ENCODE data around the gene CDK1.

DNA sequence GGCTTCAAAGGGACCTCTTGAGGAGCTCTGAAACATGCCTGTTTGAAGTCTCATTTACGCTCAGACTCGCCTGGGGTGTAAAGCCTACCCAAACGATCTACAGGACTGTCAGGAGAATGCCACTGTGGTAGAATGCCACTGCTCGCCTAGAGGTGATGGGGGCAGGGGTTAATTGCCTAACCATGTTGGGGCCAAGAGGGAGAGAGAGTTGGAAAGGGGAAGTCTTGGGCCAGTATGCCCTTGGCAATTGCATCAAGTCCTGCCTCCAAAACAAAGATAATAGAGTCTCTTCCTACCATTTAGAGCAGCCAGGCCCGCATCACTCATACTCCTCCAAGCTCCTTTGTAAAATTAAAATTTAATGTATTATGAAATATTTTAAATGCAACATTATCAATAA, 25.2 kb downstream of the CDK1 start:
- TF ChIP-seq CTCF (IDR thresholded peaks at IDR 0.05) (no peak), RFX5 (IDR thresholded peaks at IDR 0.05) (no peak), MYC (IDR thresholded peaks at IDR 0.05; ENCODE audit: borderline replicate concordance, low read length) (no peak), POLR2A (IDR thresholded peaks at IDR 0.05; ENCODE audit: low read length) (no peak), ESRRA (IDR thresholded peaks at IDR 0.05; ENCODE audit: borderline replicate concordance, low read length) (no peak), MAX (IDR thresholded peaks at IDR 0.05) (no peak), POLR2AphosphoS2 (conservative IDR thresholded peaks at IDR 0.05; ENCODE audit: low read length) (no peak)
- TF ChIP-seq, protein P1, sequence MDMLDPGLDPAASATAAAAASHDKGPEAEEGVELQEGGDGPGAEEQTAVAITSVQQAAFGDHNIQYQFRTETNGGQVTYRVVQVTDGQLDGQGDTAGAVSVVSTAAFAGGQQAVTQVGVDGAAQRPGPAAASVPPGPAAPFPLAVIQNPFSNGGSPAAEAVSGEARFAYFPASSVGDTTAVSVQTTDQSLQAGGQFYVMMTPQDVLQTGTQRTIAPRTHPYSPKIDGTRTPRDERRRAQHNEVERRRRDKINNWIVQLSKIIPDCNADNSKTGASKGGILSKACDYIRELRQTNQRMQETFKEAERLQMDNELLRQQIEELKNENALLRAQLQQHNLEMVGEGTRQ (IDR thresholded peaks at IDR 0.05), result no peak
- TF ChIP-seq, protein P2, sequence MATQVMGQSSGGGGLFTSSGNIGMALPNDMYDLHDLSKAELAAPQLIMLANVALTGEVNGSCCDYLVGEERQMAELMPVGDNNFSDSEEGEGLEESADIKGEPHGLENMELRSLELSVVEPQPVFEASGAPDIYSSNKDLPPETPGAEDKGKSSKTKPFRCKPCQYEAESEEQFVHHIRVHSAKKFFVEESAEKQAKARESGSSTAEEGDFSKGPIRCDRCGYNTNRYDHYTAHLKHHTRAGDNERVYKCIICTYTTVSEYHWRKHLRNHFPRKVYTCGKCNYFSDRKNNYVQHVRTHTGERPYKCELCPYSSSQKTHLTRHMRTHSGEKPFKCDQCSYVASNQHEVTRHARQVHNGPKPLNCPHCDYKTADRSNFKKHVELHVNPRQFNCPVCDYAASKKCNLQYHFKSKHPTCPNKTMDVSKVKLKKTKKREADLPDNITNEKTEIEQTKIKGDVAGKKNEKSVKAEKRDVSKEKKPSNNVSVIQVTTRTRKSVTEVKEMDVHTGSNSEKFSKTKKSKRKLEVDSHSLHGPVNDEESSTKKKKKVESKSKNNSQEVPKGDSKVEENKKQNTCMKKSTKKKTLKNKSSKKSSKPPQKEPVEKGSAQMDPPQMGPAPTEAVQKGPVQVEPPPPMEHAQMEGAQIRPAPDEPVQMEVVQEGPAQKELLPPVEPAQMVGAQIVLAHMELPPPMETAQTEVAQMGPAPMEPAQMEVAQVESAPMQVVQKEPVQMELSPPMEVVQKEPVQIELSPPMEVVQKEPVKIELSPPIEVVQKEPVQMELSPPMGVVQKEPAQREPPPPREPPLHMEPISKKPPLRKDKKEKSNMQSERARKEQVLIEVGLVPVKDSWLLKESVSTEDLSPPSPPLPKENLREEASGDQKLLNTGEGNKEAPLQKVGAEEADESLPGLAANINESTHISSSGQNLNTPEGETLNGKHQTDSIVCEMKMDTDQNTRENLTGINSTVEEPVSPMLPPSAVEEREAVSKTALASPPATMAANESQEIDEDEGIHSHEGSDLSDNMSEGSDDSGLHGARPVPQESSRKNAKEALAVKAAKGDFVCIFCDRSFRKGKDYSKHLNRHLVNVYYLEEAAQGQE (IDR thresholded peaks at IDR 0.05), result no peak

All from A549 (cell line).